Smooth muscle cell (in vitro differentiated cells): ENCODE results near the gene CCDC192. TPM values are rescaled to one million over a fixed set of nuclear protein-coding genes. Genes with fewer than 3 reads are reported as not detected.

ENCODE experiments used
- DNase-seq: peaks from one replicate; lab custom pipeline; 2025; ENCODE audit not compliant: unreplicated experiment; lab: John Stamatoyannopoulos, UW
- H2AFZ ChIP-seq: fragments of 200-600 bp; sonication (generic); 2 replicates; pipeline ENCODE4 v1.6.0; 2016; ENCODE audit warnings: antibody characterized with exemption, low read depth, mild to moderate bottlenecking
- H3F3A ChIP-seq: fragments of 200-600 bp; sonication (generic); 2 replicates; pipeline ENCODE4 v1.6.0; 2017; ENCODE audit warnings: antibody characterized with exemption, low read depth
- H3K27ac ChIP-seq: fragments of 200-600 bp; sonication (generic); 2 replicates; pipeline ENCODE4 v1.5.1; 2016; ENCODE audit warnings: low read depth, mild to moderate bottlenecking
- H3K27me3 ChIP-seq: fragments of 200-600 bp; sonication (generic); 2 replicates; pipeline ENCODE4 v1.6.1; 2016; ENCODE audit warnings: low read depth, mild to moderate bottlenecking
- H3K36me3 ChIP-seq: fragments of 200-600 bp; sonication (generic); 2 replicates; pipeline ENCODE4 v1.5.1; 2016; ENCODE audit warnings: low read depth
- H3K4me1 ChIP-seq: fragments of 200-600 bp; sonication (generic); 2 replicates; pipeline ENCODE4 v1.5.1; 2016; ENCODE audit warnings: low read depth
- H3K4me2 ChIP-seq: fragments of 200-600 bp; sonication (generic); 2 replicates; pipeline ENCODE4 v1.6.0; 2016; ENCODE audit warnings: mild to moderate bottlenecking
- H3K4me3 ChIP-seq: fragments of 200-600 bp; sonication (generic); 2 replicates; pipeline ENCODE4 v1.5.1; 2016; ENCODE audit warnings: mild to moderate bottlenecking
- H3K79me2 ChIP-seq: fragments of 200-600 bp; sonication (generic); 2 replicates; pipeline ENCODE4 v1.6.0; 2016; ENCODE audit warnings: low read depth, mild to moderate bottlenecking
- H3K9ac ChIP-seq: fragments of 200-600 bp; sonication (generic); 2 replicates; pipeline ENCODE4 v1.6.0; 2016; ENCODE audit warnings: low read depth
- H3K9me3 ChIP-seq: fragments of 200-600 bp; sonication (generic); replicated peaks from 2 replicates; pipeline ENCODE4 v1.5.1; 2016; ENCODE audit warnings: low read depth
- H4K20me1 ChIP-seq: fragments of 200-600 bp; sonication (generic); 2 replicates; pipeline ENCODE4 v1.6.0; 2016; ENCODE audit warnings: low read depth
- CTCF ChIP-seq: fragments of 200-600 bp; sonication (generic); IDR thresholded peaks from 2 replicates; pipeline ENCODE4 v1.5.1; 2017; ENCODE audit warnings: borderline replicate concordance, mild to moderate bottlenecking, antibody characterized with exemption; ENCODE audit not compliant: insufficient read depth, poor library complexity, severe bottlenecking
- WGBS: methylation state at CpG from one replicate; pipeline ENCODE4 v1.1.7; 2016; ENCODE audit warnings: low lambda C conversion rate; 5-methylcytosine and 5-hydroxymethylcytosine counted together
- polyA plus RNA-seq: library from polyadenylated mRNA; unstranded; fragments of >200 nt; fragmentation: Nextera tagmentation; extraction: Ambion mirVana; gene quantifications from 2 replicates; pipeline ENCODE4 v1.2.1, GENCODE V29; 2016
- total RNA-seq: library from RNA; depleted of rRNA; stranded (reverse); fragments of >200 nt; gene quantifications from 2 replicates; pipeline ENCODE4 v1.2.3, GENCODE V29; 2014

The CCDC192 gene
- total and polyA plus RNA-seq, 2 experiments from 2014 or later = not detected

- peak overlapping the region; percentile 12 for H3K4me2 ChIP-seq
- TF ChIP-seq CTCF = no peak
- no peaks in the 10 kb centered on the region for H3F3A ChIP-seq
- no peaks in the 10 kb centered on the region for H3K27me3 ChIP-seq
- no peak overlapping the region for H2AFZ ChIP-seq
- H3K36me3 ChIP-seq = no peaks in the 10 kb centered on the region
- peaks cover 11% of the 10 kb centered on the region for H3K4me1 ChIP-seq
- no peak overlapping the region for H3K27ac ChIP-seq
- H3K9ac ChIP-seq = no peak overlapping the region
- no peaks in the 10 kb centered on the region for H4K20me1 ChIP-seq
- no peaks in the 10 kb centered on the region for H3K79me2 ChIP-seq
- H3K4me3 ChIP-seq = no peak overlapping the region
- no peak for DNase-seq
- H3K9me3 ChIP-seq = no peaks in the 10 kb centered on the region
Measured at GRCh38 chr5:127761869-127762268, 58.7 kb downstream of the CCDC192 start.

- Histone ChIP-seq H3K79me2 (no peaks in the 10 kb centered on the region), H3K27me3 (no peaks in the 10 kb centered on the region), H3K36me3 (no peaks in the 10 kb centered on the region), H3K4me2 (no peak overlapping the region), H4K20me1 (no peaks in the 10 kb centered on the region), H3K9ac (no peak overlapping the region), H3F3A (no peaks in the 10 kb centered on the region), H3K4me1 (peaks cover 13% of the 10 kb centered on the region), H3K27ac (no peak overlapping the region), H3K4me3 (no peak overlapping the region), H2AFZ (no peak overlapping the region), H3K9me3 (no peaks in the 10 kb centered on the region)
- no peak for DNase-seq
- no peak for TF ChIP-seq CTCF
- WGBS = 34% methylated on average over 3 of the region's 3 CpGs
Measured at GRCh38 chr5:127762412-127762811, 59.2 kb downstream of the CCDC192 start.

GRCh38 chr5:127766676-127767335, 63.6 kb downstream of the CCDC192 start:
- Histone ChIP-seq H3K27me3 (no peaks in the 10 kb centered on the region), H3K27ac (peak overlapping the region; percentile 57), H4K20me1 (no peaks in the 10 kb centered on the region), H3F3A (no peaks in the 10 kb centered on the region), H3K79me2 (no peaks in the 10 kb centered on the region), H3K4me3 (no peak overlapping the region), H3K9ac (no peak overlapping the region), H3K9me3 (no peaks in the 10 kb centered on the region), H2AFZ (peak overlapping the region; percentile 32), H3K4me2 (no peak overlapping the region), H3K4me1 (peaks cover 13% of the 10 kb centered on the region), H3K36me3 (no peaks in the 10 kb centered on the region)
- 58% methylated on average over 2 of the region's 2 CpGs for WGBS
- TF ChIP-seq CTCF = no peak
- no peak for DNase-seq

GRCh38 chr5:127769386-127769785, 66.2 kb downstream of the CCDC192 start:
- no peaks in the 10 kb centered on the region for H3F3A ChIP-seq
- H3K4me2 ChIP-seq = no peak overlapping the region
- DNase-seq = no peak
- H2AFZ ChIP-seq = no peak overlapping the region
- no peaks in the 10 kb centered on the region for H3K27me3 ChIP-seq
- H3K27ac ChIP-seq = no peak overlapping the region
- no peak for TF ChIP-seq CTCF
- H3K79me2 ChIP-seq = no peaks in the 10 kb centered on the region
- peaks cover 13% of the 10 kb centered on the region for H3K4me1 ChIP-seq
- no peaks in the 10 kb centered on the region for H3K9me3 ChIP-seq
- no peaks in the 10 kb centered on the region for H4K20me1 ChIP-seq
- no peaks in the 10 kb centered on the region for H3K36me3 ChIP-seq
- no peak overlapping the region for H3K9ac ChIP-seq
- H3K4me3 ChIP-seq = no peak overlapping the region
